Measurements from ENCODE around the gene LGALS3BP. TPM values are rescaled to one million over a fixed set of nuclear protein-coding genes. Genes with fewer than 3 reads are reported as not detected.

Gene LGALS3BP
- total and polyA plus RNA-seq, 2 of the 13 experiments (the other 11 are each of a cell fraction or from before 2014, with no cell fraction given): 137 to 332 TPM

DNA sequence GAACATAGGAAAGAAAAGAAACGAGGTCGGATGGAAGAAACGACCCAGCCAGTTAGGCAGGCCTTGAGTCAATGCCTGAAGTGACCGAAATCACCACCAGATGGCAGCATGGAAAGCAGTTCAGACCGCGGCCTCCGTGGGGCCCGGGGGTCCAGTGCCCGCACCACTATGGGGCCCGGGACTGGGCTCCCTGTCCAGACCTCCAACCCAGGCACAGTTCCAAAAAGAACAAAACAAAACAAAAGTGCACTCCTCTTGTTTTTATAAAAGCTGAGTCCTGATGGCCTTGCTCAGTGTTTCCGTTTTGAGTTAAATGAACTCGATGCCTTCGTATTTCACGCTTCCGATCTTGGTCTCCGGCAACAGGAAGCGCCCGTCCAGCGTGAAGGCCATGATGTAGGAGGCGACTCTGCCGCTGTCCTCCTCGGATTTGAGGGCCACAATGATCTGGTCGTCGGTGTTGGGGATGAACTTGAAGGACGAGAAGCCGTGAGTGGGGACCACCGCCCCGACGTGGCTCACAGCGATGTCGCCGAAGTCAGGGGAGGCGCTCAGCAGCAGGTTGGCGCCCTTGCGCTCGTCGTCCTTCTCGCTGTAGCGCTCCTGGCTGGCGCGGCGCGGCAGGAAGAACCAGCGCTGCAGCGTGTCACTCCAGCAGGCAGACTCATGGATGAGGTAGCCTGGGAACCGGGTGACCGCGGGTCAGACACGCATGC lies 13.7 kb upstream of the LGALS3BP start (continued):
- TF ChIP-seq, protein P1, sequence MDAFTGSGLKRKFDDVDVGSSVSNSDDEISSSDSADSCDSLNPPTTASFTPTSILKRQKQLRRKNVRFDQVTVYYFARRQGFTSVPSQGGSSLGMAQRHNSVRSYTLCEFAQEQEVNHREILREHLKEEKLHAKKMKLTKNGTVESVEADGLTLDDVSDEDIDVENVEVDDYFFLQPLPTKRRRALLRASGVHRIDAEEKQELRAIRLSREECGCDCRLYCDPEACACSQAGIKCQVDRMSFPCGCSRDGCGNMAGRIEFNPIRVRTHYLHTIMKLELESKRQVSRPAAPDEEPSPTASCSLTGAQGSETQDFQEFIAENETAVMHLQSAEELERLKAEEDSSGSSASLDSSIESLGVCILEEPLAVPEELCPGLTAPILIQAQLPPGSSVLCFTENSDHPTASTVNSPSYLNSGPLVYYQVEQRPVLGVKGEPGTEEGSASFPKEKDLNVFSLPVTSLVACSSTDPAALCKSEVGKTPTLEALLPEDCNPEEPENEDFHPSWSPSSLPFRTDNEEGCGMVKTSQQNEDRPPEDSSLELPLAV (CRISPR knock-in tag; conservative IDR thresholded peaks at IDR 0.05; ENCODE audit: low read depth): no peak
- no peak for TF ChIP-seq ARNTL (CRISPR knock-in tag; IDR thresholded peaks at IDR 0.05)
- TF ChIP-seq ZNF33B (CRISPR knock-in tag; IDR thresholded peaks at IDR 0.05): no peak
- peak; percentile 13 for TF ChIP-seq SRSF1 (optimal IDR thresholded peaks at IDR 0.05; ENCODE audit: low read depth, low read length)
- TF ChIP-seq, protein P2, sequence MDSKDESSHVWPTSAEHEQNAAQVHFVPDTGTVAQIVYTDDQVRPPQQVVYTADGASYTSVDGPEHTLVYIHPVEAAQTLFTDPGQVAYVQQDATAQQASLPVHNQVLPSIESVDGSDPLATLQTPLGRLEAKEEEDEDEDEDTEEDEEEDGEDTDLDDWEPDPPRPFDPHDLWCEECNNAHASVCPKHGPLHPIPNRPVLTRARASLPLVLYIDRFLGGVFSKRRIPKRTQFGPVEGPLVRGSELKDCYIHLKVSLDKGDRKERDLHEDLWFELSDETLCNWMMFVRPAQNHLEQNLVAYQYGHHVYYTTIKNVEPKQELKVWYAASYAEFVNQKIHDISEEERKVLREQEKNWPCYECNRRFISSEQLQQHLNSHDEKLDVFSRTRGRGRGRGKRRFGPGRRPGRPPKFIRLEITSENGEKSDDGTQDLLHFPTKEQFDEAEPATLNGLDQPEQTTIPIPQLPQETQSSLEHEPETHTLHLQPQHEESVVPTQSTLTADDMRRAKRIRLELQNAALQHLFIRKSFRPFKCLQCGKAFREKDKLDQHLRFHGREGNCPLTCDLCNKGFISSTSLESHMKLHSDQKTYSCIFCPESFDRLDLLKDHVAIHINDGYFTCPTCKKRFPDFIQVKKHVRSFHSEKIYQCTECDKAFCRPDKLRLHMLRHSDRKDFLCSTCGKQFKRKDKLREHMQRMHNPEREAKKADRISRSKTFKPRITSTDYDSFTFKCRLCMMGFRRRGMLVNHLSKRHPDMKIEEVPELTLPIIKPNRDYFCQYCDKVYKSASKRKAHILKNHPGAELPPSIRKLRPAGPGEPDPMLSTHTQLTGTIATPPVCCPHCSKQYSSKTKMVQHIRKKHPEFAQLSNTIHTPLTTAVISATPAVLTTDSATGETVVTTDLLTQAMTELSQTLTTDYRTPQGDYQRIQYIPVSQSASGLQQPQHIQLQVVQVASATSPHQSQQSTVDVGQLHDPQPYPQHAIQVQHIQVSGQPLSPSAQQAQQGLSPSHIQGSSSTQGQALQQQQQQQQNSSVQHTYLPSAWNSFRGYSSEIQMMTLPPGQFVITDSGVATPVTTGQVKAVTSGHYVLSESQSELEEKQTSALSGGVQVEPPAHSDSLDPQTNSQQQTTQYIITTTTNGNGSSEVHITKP (CRISPR knock-in tag; IDR thresholded peaks at IDR 0.05; ENCODE audit: low read depth): no peak
- peak; percentile 52 for TF ChIP-seq SMC3 (IDR thresholded peaks at IDR 0.05; ENCODE audit: low read length)
- TF ChIP-seq, protein P3, sequence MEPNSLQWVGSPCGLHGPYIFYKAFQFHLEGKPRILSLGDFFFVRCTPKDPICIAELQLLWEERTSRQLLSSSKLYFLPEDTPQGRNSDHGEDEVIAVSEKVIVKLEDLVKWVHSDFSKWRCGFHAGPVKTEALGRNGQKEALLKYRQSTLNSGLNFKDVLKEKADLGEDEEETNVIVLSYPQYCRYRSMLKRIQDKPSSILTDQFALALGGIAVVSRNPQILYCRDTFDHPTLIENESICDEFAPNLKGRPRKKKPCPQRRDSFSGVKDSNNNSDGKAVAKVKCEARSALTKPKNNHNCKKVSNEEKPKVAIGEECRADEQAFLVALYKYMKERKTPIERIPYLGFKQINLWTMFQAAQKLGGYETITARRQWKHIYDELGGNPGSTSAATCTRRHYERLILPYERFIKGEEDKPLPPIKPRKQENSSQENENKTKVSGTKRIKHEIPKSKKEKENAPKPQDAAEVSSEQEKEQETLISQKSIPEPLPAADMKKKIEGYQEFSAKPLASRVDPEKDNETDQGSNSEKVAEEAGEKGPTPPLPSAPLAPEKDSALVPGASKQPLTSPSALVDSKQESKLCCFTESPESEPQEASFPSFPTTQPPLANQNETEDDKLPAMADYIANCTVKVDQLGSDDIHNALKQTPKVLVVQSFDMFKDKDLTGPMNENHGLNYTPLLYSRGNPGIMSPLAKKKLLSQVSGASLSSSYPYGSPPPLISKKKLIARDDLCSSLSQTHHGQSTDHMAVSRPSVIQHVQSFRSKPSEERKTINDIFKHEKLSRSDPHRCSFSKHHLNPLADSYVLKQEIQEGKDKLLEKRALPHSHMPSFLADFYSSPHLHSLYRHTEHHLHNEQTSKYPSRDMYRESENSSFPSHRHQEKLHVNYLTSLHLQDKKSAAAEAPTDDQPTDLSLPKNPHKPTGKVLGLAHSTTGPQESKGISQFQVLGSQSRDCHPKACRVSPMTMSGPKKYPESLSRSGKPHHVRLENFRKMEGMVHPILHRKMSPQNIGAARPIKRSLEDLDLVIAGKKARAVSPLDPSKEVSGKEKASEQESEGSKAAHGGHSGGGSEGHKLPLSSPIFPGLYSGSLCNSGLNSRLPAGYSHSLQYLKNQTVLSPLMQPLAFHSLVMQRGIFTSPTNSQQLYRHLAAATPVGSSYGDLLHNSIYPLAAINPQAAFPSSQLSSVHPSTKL (CRISPR knock-in tag; IDR thresholded peaks at IDR 0.05): no peak
- TF ChIP-seq ZNF558 (CRISPR knock-in tag; IDR thresholded peaks at IDR 0.05; ENCODE audit: borderline replicate concordance): no peak
- 0 out of 2 replicates have a peak, but pooled peaks have one; percentile 15 for TF ChIP-seq MEIS2 (CRISPR knock-in tag; IDR thresholded peaks at IDR 0.05)
- peak; percentile 38; the same call in 1 of the 2 replicates for TF ChIP-seq MTA1 (CRISPR knock-in tag; IDR thresholded peaks at IDR 0.05; ENCODE audit: borderline replicate concordance)
- TF ChIP-seq, protein P4, sequence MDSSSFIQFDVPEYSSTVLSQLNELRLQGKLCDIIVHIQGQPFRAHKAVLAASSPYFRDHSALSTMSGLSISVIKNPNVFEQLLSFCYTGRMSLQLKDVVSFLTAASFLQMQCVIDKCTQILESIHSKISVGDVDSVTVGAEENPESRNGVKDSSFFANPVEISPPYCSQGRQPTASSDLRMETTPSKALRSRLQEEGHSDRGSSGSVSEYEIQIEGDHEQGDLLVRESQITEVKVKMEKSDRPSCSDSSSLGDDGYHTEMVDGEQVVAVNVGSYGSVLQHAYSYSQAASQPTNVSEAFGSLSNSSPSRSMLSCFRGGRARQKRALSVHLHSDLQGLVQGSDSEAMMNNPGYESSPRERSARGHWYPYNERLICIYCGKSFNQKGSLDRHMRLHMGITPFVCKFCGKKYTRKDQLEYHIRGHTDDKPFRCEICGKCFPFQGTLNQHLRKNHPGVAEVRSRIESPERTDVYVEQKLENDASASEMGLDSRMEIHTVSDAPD (CRISPR knock-in tag; IDR thresholded peaks at IDR 0.05): no peak
- TF ChIP-seq, protein P5, sequence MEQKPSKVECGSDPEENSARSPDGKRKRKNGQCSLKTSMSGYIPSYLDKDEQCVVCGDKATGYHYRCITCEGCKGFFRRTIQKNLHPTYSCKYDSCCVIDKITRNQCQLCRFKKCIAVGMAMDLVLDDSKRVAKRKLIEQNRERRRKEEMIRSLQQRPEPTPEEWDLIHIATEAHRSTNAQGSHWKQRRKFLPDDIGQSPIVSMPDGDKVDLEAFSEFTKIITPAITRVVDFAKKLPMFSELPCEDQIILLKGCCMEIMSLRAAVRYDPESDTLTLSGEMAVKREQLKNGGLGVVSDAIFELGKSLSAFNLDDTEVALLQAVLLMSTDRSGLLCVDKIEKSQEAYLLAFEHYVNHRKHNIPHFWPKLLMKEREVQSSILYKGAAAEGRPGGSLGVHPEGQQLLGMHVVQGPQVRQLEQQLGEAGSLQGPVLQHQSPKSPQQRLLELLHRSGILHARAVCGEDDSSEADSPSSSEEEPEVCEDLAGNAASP (CRISPR knock-in tag; IDR thresholded peaks at IDR 0.05; ENCODE audit: borderline replicate concordance): no peak
- TF ChIP-seq, protein P6, sequence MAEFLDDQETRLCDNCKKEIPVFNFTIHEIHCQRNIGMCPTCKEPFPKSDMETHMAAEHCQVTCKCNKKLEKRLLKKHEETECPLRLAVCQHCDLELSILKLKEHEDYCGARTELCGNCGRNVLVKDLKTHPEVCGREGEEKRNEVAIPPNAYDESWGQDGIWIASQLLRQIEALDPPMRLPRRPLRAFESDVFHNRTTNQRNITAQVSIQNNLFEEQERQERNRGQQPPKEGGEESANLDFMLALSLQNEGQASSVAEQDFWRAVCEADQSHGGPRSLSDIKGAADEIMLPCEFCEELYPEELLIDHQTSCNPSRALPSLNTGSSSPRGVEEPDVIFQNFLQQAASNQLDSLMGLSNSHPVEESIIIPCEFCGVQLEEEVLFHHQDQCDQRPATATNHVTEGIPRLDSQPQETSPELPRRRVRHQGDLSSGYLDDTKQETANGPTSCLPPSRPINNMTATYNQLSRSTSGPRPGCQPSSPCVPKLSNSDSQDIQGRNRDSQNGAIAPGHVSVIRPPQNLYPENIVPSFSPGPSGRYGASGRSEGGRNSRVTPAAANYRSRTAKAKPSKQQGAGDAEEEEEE (CRISPR knock-in tag; IDR thresholded peaks at IDR 0.05; ENCODE audit: borderline replicate concordance): no peak
- TF ChIP-seq ZNF441 (CRISPR knock-in tag; IDR thresholded peaks at IDR 0.05; ENCODE audit: borderline replicate concordance): no peak

All from HepG2 (cell line).